ENCODE data around the gene FAF1. TPM values are rescaled to one million over a fixed set of nuclear protein-coding genes. Genes with fewer than 3 reads are reported as not detected.

FAF1 gene
- total and polyA plus RNA-seq, 2 of the 8 experiments (the other 6 are each of a cell fraction or from before 2014, with no cell fraction given): 10.8 to 65.9 TPM

DNA sequence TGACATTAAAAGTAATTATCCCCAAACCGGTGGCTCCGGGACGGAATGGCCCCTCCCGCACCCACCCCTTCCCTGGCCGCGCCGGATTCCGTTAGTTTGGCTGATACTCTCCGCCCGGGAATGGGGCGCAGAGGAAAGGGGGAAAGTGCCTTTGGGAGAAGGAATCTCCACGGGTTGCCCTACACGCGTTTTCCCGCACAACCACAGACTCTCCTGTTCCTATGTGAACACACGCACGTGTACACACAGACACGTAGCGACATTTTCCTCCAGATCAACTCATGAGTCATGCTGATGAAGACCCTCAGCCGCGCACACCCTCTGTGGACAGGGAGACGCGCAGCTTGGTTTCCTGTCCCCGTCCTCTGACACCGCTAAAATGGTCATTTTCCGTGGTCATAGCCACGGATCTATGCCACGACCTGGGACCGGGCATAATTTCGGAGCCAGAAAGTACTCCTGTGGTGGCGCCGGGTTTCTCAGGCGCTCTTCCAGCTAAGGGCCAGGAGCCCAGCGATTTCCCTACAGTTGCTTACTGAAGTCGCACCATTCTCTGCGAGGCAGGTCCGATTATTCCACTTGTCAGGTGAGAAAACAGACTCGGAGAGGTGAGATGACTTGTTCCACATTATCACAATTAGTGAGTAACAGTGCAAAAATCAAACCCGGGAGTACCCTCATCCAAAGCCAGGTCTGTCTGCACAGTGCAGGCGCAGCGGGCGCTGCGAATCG, 532.8 kb downstream of the FAF1 start (continued):
- TF ChIP-seq EGR1 (IDR thresholded peaks at IDR 0.05; ENCODE audit: borderline replicate concordance, low read depth, low read length) (no peak), RNF2 (IDR thresholded peaks at IDR 0.05; ENCODE audit: borderline replicate concordance, low read depth, low read length, missing control alignments, poor library complexity, severe bottlenecking) (peak; percentile 88), POU5F1 (IDR thresholded peaks at IDR 0.05; ENCODE audit: low read depth, low read length) (no peak), SUZ12 (IDR thresholded peaks at IDR 0.05; ENCODE audit: low read length) (no peak; the same call in 1 of the 2 replicates), KDM5A (IDR thresholded peaks at IDR 0.05; ENCODE audit: low read length) (no peak), NRF1 (IDR thresholded peaks at IDR 0.05; ENCODE audit: low read depth, low read length) (no peak), SP4 (IDR thresholded peaks at IDR 0.05; ENCODE audit: low read length) (no peak), RBBP5 (IDR thresholded peaks at IDR 0.05; ENCODE audit: borderline replicate concordance, low read depth, low read length) (no peak), POLR2A (IDR thresholded peaks at IDR 0.05; ENCODE audit: control extremely low read depth in 1 of 2, low read depth in 2 of 2, low read length in 2 of 2) (no peak), PHF8 (conservative IDR thresholded peaks at IDR 0.05; ENCODE audit: low read depth, low read length) (no peak), CTBP2 (IDR thresholded peaks at IDR 0.05; ENCODE audit: borderline replicate concordance, insufficient read depth, insufficient read length, low read length) (peak; percentile 81), GTF2F1 (IDR thresholded peaks at IDR 0.05; ENCODE audit: borderline replicate concordance, low read depth, low read length) (no peak)
- TF ChIP-seq, protein P1, sequence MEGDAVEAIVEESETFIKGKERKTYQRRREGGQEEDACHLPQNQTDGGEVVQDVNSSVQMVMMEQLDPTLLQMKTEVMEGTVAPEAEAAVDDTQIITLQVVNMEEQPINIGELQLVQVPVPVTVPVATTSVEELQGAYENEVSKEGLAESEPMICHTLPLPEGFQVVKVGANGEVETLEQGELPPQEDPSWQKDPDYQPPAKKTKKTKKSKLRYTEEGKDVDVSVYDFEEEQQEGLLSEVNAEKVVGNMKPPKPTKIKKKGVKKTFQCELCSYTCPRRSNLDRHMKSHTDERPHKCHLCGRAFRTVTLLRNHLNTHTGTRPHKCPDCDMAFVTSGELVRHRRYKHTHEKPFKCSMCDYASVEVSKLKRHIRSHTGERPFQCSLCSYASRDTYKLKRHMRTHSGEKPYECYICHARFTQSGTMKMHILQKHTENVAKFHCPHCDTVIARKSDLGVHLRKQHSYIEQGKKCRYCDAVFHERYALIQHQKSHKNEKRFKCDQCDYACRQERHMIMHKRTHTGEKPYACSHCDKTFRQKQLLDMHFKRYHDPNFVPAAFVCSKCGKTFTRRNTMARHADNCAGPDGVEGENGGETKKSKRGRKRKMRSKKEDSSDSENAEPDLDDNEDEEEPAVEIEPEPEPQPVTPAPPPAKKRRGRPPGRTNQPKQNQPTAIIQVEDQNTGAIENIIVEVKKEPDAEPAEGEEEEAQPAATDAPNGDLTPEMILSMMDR (IDR thresholded peaks at IDR 0.05; ENCODE audit: control extremely low read depth in 1 of 3, insufficient read depth in 1 of 3, low read depth in 1 of 3, low read length in 3 of 3): no peak
- TF ChIP-seq, protein P2, sequence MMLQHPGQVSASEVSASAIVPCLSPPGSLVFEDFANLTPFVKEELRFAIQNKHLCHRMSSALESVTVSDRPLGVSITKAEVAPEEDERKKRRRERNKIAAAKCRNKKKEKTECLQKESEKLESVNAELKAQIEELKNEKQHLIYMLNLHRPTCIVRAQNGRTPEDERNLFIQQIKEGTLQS (IDR thresholded peaks at IDR 0.05; ENCODE audit: insufficient read depth, low read depth, low read length): no peak

Data from H1 (cell line).